ENCODE measurements around the gene SYNE1.
A peak's percentile ranks its signal among the peaks of the same experiment; 100 is the strongest.
"Not testable (repeated sequence)": the region's sequence is repeated elsewhere in the genome, so short reads cannot be mapped to it uniquely, and the experiment has no call there.

Gene SYNE1

DNA sequence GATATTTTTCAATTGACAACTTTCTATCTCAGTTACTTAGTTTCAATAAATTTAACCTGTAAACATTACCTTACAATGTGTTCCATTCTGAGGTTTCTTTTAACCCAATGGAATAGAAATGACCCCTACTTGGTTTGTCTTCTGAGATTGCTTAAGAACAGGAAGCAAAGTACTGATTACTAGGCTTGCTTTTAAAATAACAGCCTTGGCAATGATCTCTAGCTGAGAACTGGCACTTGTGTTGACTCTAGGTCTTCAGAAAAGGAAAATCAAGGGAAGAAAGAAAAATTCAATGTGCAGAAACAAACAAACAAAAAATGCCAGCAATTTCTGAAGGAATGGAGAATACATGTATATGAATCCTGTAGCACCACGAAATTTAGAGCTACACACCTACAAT is 66.1 kb downstream of the SYNE1 start:
- DNase-seq (ENCODE audit: low spot score), result no peak

DNA sequence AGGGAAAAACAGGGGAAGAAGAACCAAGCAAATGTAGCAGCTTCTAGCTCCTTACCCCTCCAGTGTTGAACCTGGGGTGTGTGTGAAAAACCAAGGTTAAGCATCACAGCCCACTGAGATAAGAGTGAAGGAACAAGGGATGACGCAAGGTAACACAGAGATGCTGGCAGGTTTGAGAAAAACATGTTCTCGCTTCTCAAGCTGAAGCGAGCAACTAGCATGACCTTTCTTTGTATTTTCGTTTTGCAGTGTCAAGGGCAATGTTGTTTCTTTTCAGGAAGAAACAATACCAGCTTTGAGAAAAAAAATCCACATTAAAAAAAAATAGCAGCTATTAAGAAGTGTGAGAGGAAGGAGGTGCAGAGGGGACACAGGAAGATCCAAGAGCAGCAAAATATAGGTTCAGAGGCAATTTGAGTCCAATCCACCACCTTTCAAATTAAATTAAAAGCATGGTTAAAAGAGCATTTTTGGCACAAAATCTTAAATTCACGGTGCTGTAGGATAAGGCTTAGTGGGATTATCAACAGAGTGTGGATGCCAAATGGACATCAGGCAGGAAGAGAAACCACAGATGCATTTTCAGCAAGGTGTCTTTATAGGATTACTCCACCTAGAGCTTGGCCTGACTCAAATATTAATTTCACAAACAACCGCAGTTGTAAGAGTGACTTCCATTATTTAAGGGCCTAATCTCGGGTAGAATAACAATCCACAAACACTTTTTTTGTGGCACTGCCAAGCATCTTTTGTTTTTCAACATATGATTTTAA is 70.9 kb downstream of the SYNE1 start:
- DNase-seq (ENCODE audit: low spot score), result no peak

DNA sequence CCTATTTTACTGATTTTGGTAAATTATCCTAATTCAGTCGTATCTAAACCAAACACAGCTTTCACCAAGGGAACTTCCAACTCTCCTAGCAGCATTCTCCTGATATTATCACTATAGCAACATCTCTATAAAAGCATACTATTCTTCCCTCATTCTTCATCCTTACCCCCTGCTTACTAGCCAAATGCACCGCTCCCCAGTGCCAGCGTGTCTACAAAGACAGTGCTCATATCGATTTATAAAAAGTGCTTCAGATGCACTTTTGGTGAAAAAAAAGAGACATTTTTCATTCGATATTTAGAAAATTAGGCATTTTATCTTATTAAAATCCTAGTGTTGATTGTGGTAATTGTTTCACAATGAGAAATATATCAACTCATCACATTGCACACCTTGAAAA is 74.0 kb downstream of the SYNE1 start:
- DNase-seq (ENCODE audit: low spot score), result no peak

DNA sequence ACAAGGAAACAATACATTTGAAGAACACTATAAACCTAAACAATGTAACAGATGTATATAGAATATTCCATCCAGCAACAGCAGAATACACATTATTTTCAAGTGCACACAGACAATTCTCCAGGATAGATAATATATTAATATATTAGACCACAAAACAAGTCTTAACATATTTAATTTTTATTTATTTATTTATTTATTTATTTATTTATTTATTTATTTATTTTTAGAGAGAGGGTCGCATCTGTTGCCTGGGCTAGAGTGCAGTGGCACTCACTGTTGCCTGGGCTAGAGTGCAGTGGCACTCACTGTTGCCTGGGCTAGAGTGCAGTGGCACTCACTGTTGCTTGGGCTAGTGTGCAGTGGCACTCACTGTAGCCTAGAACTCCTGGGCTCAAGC is 78.4 kb downstream of the SYNE1 start:
- DNase-seq (ENCODE audit: low spot score), result not testable (repeated sequence)

DNA sequence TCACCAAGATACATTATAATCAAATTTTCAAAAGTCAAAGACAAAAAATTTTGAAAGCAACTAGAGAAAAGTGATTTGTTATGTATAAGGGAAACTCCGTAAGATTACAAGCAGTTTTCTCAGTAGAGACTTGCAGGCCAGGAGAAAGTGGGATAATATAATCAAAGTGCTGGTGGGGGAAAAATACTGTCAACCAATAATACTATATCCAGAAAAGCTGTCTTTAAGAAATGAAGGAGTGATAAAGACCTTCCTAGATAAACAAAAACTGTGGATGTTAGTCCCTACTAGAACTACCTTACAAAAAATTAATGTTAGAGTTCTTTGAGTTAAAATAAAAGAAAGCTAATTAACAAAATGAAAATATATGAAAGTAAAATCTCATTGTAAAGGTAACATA is 79.7 kb downstream of the SYNE1 start:
- no peak for DNase-seq (ENCODE audit: low spot score)

DNA sequence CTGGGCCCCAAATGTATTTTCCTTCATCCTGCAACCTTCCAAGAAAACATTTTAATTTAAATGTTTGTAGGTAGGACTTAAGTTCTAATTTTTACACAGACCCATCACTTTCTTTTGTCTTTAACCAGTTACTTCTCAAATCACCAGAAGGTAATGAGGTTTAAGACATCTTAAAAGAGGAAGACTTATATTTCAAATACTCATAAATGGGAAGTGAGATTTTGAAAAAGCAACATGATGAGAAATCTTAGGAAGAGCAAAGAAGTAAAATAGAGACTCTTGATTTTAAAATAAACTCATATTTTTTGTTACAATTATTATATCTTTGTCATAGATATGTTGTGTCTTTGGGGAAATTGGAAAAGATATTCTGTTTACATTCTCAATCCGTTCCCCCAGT is 82.3 kb downstream of the SYNE1 start:
- no peak for DNase-seq (ENCODE audit: low spot score)

DNA sequence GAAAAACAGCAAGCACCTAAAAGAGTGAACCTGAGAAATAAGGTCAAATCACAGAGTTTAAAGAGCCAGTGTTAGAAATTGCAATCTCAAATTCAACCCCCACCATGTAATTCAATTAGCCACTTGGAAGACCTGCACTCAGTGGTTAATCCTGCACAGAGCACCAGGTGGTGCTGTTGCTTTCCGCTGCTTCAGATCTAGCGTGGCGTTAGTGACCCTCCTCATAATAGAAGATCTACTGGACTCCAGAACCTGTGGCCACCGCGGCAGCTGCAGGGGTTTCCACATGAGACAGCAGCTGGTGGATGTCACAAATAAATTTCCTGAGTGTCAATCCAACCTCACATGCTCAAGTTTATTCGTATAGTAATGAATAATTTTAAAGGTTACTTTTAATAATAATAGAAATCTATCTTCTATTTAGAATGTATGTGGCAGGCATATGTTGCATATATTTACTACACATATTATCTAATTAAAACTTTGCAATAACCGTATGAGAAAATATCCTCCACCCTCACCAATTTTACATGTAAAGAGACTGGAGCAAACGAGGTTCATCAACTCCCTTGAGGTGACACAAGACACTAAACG is 84.4 kb downstream of the SYNE1 start:
- DNase-seq (ENCODE audit: low spot score), result peak; percentile 54

DNA sequence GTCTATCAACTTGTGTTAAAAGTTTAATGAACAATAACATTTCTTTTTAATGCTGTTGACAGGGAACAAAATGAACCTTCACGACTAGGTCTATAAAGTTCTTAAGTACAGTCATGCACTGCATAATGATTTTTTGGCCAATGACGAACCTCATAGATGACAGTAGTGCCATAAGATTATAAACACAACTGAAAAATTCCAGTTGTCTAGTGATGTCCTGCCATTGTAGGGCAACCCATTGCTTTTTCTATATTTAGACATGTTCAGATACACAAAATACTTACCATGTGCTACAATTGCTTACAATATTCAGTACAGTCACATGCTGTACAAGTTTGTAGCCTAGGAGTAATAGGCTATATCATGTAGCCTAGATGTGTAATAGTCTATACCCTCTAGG is 93.6 kb downstream of the SYNE1 start:
- DNase-seq (ENCODE audit: low spot score), result no peak

DNA sequence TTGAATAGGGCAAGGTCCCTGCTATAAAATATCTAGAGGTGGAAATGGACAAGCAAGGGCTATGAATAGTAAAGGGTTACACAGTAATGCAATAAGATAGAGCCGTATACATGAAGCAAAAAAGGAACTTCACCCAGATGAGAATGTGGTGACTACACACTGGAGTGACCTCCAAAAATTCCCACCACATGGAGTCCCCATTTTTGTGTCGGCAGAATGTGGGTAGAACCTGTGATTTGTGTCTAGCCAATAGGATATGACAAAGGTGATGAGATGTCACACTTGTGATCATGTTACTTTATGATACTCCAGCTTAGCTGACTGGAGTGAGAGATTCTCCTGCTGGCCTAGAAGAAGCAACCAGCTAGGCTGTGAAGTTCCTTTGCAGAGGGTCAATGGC is 96.8 kb downstream of the SYNE1 start:
- no peak for DNase-seq (ENCODE audit: low spot score)

DNA sequence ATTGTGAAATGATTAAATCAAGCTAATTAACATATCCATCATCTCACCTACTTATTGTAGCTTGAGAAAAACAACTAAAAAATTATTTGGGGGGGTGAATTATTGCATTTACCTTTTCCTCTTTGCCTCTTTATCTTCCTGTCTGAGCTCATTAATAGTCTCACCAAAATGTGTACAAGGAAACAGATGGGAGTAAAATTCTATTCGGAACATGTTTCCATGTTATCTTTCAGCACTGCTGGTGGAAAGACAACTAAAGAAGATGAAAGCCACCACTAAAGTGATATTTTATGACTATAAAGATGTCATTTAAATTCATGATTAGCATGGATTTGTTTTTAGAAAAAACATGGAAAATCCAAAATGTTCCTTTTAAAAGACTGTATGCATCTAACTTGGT is 102.6 kb downstream of the SYNE1 start:
- no peak for DNase-seq (ENCODE audit: low spot score)

DNA sequence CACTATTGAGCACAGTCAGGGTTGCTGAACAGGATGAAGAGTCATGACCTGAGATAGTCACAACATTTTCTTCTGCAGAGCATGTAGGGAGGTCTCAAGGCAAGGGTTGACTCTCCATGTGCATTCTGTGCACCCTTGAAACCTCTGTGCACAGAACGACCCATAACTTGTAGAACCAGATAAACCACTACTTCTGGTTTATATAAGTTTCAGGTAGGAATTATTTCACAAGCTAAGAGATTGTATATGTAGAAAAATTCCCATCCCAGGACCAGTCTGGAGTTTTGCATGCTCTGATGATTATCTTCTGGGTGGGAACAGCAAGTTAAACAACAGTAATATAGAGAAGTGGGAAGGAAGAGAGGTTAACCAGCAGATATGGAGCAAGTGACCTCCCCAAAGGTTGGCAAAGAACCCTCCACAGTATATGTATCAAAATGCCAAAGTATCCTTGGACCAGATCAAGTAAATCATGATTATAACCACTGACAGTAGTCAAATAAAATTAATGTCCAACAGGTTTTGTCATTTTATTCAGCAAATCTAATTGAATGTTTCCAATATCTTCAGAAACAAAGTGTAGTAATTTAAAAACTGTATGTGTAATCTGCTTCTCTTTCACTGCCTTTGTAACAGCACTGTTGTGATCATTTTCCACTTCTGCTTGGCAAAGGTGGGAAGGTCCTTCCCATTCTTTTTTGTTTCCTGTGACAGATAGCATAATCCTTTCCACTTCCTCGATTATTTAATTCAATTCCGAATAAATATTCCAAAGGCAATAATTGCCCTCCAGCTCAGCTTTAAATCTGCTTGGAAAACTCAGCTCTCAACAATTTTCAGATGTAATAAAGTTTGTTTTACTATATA is 104.4 kb downstream of the SYNE1 start:
- no peak for DNase-seq (ENCODE audit: low spot score)

DNA sequence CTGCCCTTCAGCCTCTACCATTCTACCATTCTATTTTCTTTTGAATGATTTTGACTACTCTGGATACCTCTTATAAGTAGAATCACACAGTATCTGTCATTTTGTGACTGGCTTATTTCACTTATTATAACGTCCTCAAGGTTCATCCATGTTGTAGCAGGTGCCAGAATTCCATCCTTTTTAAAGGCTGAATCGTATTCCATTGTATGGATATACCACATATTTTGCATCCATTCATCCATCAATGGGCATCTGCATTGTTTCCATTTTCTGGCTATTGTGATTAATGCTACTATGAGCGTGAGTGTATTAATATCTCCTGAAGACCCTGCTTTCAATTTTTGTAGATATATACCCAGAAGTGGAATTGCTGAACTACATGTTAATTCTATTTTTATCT is 105.5 kb downstream of the SYNE1 start:
- DNase-seq (ENCODE audit: low spot score), result no peak

DNA sequence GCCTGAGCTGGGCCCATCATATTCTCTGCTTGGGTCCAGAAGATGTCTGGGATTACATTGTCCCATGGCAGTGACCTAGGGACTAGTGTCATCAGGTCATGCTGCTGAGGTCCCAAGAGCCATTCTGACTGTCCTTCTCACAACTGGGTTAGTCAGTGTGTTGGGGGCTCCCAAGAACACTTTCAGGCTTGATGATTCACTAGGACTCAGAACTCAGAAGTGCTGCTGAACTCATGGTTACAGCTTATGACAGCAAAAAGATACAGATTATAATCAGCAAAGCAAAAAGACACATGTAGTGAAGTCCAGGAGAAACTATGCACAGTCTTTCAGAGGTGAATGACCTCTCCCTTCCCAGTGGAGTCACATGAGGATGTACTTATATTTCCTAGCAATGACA is 107.8 kb downstream of the SYNE1 start:
- DNase-seq (ENCODE audit: low spot score), result no peak

DNA sequence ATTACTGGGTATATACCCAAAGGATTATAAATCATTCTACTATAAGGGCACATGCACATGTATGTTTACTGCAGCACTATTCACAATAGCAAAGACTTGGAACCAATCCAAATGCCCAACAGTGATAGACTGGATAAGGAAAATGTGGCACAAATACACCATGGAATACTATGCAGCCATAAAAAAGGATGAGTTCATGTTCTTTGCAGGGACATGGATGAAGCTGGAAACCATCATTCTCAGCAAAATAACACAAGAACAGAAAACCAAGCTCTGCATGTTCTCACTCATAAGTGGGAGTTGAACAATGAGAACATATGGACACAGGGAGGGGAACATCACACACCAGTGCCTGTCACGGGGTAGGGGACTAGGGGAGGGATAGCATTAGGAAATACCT is 123.0 kb downstream of the SYNE1 start:
- not testable (repeated sequence) for DNase-seq (ENCODE audit: low spot score)

DNA sequence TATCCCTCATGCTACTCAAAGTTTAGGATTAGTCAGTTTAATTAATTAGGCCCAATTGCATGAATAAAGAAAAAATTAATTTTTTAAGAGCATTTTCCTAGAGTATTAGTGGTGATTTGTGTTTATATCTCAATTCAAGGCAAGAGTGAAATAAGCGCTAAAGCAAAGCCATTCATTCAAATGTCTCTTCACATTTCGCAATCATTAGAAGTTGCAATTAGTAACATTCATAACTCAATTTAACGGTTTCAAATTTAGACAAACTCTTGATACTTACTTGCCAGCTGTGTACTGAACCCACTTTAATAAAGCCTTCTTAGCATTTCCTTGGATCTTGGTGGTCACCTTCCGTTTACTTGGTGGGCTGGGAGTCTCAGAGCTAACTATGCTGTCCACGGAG is 127.2 kb downstream of the SYNE1 start:
- no peak for DNase-seq (ENCODE audit: low spot score)

DNA sequence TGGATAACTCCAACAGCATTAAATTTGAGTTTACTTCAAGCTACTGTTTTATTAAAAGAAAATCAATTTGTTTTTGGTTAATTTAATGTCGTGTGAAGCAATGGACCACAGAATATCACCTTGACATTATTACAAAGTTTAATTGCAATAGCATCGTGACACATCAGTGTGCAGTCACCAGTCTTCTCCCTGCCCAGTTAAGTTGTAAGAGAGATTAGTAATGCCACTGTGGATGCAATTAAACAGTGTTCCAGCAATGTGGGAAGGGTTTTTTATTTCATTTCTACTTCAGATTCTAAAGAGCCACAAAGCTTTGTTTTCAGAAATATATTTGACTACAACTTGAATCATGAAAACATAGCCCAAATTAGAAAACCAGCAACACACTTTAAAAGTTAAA is 128.7 kb downstream of the SYNE1 start:
- DNase-seq (ENCODE audit: low spot score), result no peak

DNA sequence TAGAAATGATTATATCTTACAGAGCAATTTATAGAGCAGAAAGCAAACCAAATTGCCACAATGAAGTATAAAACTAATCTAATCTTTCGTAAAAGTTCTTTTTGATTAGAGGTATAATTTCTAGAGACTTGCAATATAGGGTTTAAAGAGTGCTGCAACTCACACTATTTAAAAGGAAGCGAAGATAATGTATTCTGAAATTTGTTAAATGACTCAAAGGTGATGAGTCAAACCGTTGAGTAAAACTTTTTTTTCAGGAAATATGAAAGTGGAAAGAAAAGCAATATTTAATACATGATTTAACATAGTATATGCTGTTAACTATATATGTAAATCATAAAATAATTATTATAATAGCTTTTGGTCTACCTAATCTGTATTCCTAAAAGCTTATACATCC is 133.6 kb downstream of the SYNE1 start:
- DNase-seq (ENCODE audit: low spot score), result peak; percentile 14

DNA sequence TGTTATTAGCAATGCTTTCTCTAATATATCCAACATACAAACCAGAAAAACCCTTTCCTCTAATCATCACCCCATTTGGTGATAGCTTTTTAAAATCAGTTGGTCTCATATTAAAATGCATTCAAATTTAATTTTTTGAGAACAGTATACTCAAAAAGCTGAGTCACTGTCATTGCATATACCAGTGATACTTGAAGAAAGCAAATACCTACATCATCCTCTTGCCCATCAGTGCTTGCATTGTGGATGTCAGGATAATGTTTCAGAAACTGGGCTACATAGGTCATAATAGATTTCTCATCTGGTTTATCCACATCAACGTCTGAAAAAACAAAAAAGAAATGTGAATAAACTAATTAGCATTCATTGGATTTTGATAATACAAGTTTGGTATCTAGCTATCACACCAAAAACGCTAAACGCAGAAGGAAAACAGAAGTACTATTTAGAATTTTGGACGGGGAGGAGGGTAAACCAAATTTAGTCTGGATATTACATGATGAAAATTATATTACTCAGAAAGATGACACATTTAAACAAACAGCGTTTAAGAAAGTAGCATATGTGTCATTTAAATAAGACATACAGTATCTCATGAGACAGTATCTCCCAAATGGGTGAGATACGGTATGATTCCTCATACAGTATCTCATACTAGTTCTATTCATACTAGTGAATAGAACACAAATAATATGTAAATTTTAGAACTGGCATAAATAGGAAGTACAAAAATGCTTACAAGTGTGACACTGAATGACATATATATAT is 134.6 kb downstream of the SYNE1 start:
- no peak for DNase-seq (ENCODE audit: low spot score)

DNA sequence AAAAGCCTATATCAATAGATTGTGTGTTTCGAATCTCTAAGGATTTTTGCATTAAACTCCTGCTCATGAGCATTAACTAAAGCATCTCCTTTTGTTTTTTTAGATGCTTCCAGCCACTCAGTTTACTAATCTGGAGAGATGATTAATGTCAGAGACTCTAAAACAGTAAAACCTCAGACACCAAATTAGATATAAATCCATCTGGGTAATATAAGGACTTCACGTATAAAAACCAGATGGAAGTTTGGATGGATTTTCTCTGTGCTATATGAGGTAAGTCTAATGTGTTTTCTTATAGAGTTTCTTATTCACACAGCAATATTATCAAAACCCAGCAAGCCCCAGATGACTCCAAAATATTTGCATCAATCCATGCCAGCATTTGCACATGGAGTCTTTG is 137.2 kb downstream of the SYNE1 start:
- no peak for DNase-seq (ENCODE audit: low spot score)

DNA sequence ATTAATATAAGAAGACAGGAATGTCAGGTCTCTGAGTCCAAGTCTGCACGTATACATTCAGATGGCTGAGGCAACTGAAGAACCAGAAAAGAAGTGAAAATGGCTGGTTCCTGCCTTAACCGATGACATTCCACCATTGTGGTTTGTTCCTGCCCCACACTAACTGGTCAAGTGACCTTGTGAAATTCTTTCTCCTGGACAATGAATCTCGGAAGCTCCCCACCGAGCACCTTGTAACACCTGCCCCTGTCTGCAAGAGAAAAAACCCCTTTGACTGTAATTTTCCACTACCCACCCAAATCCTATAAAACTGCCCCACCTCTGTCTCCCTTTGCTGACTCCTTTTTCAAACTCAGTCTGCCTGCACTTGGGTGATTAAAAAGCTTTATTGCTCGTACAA is 140.4 kb downstream of the SYNE1 start:
- no peak for DNase-seq (ENCODE audit: low spot score)

DNA sequence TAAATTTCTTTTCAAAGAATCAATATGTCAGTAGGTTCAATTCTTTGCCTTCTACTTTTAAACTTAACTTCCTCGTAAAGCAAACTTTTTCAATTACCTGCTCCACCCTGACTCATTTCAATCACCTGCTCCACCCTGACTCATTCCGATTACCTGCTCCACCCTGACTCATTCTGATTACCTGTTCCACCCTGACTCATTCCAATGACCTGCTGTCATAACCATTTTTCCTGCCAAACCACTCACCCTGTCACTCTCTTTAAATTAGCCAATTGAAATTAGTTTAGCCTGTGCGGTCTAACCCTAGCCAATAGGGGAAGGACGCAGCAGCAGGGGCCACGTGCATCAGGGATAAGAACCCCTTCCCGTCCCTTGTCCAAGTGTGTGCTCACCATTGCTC is 141.7 kb downstream of the SYNE1 start:
- DNase-seq (ENCODE audit: low spot score), result not testable (repeated sequence)

DNA sequence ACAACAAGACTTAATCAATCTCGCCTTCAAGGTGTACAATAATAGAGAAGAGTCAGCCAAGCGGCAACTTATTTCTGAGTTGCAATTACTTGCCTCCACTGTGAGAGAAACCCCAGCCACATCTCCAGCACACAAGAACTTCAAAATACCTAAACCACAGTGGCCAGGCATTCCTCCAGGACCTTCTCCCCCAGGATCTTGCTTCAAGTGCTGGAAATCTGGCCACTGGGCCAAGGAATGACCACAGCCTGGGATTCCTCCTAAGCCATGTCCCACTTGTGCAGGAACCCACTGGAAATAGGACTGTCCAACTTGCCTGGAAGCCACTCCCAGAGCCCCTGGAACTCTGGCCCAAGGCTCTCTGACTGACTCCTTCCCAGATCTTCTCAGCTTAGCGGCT is 144.9 kb downstream of the SYNE1 start:
- DNase-seq (ENCODE audit: low spot score), result not testable (repeated sequence)
